ENCODE results near the gene ACTN3.
"Not testable (repeated sequence)": the region's sequence is repeated elsewhere in the genome, so short reads cannot be mapped to it uniquely, and the experiment has no call there.

The ACTN3 gene

DNA sequence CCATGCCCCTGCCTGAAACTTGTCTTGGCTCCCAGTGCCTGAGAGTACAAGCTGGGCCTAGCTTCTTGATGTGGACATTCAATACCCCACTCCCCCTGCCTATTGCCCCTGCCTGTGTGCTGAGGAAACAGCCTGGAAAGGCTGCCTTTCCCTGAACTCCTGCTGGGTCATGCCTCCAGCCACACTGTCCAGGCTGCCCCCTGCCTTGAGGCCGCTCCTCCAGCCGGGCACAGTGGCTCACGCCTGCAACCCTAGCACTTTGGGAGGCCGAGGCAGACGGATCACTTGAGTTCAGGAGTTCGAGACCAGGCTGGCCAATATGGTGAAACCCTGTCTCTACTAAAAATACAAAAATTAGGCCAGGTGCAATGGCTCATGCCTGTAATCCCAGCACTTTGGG lies 56.4 kb downstream of the ACTN3 start:
- Mint-ChIP-seq H3K4me3 (no peak overlapping the region), H3K36me3 (ENCODE audit: insufficient read depth) (peaks cover 10% of the 10 kb centered on the region), H3K27ac (no peak overlapping the region), H3K4me1 (ENCODE audit: low read depth in 2 of 2) (peaks cover 0 to 2% of the 10 kb centered on the region in 2 donors), H3K27me3 (no peaks in the 10 kb centered on the region), H3K9me3 (no peaks in the 10 kb centered on the region)
- DNase-seq, result no peak
- ATAC-seq (replicated peaks), result no peak

DNA sequence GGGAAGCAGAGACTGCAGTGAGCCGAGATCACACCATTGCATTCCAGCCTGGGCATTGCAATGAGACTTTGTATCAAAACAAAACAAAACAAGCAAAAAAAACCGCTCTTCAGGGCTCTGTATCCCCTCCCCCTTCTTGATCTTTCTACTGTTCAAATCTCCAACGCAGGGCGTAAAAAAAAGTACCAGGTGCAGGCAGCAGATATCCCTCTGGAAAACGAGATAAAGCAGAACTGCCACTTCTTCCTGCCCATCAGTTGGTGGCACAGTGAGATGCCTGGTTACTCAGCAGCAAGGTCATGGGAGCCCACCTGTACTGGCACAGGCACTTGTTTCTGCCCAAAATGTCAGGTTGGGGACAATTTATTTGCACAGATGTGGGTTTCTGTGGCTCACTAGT lies 57.5 kb downstream of the ACTN3 start:
- no peak for DNase-seq
- ATAC-seq (replicated peaks), result no peak
- H3K27me3 Mint-ChIP-seq, result no peaks in the 10 kb centered on the region
- H3K4me1 Mint-ChIP-seq (ENCODE audit: low read depth in 2 of 2), result peaks cover 0 to 2% of the 10 kb centered on the region in 2 donors
- peaks cover 10% of the 10 kb centered on the region for H3K36me3 Mint-ChIP-seq (ENCODE audit: insufficient read depth)
- no peak overlapping the region for H3K4me3 Mint-ChIP-seq
- no peaks in the 10 kb centered on the region for H3K9me3 Mint-ChIP-seq
- peak overlapping the region in 1 of 2 donors; percentile 24 for H3K27ac Mint-ChIP-seq

DNA sequence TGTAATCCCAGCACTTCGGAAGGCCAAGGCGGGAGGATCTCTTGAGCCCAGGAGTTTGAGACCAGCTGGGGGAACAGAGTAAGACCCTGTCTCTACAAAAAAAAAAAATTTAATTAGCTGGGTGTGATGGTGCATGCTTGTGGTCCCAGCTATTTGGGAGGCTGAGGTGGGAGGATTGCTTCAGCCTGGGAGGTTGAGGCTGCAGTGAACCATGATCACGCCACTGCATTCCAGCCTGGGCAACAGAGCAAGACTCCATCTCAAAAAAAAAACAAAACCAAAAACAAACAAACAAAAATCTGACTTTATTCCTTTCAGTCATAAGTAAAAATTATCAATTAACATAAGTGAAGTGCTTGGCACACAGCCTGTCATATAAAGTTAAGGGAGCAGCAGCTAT lies 59.9 kb downstream of the ACTN3 start:
- not testable (repeated sequence) for DNase-seq; H3K27ac Mint-ChIP-seq; H3K27me3 Mint-ChIP-seq; H3K9me3 Mint-ChIP-seq; H3K4me1 Mint-ChIP-seq (ENCODE audit: low read depth in 2 of 2); ATAC-seq (replicated peaks); H3K4me3 Mint-ChIP-seq; H3K36me3 Mint-ChIP-seq (ENCODE audit: insufficient read depth)

DNA sequence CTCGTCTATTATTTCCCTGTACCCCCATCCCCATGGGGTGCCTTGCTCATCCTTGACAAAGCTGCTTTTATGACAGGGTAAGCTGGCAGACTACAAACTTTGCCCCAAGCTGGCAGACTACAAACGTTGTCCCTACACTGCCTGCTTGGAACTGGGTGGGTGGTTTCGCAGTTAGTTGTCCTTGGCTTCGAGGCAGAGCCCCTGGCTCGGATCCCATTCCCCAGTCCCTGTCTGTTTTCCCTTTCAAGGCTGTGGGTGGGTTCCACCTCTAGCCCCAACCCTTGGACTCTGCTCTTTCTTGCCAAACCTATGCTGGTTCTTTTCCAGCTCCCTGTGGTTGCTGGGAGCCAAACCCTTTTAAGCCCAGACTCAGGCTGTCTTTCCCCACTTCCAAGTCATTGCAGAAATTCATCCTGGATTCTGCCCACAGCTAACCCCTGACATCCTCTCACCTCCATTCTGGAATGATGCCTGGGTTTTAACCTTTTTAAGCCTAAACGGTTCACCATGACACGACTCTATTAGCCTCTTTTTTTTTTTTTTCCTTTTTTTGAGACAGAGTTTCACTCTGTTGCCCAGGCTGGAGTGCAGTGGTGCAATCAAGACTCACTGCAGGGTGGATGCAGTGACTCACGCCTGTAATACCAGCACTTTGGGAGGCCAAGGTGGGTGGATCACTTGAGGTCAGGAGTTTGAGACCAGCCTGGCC lies 60.6 kb downstream of the ACTN3 start:
- Mint-ChIP-seq H3K4me3 (no peak overlapping the region), H3K4me1 (ENCODE audit: low read depth in 2 of 2) (peaks cover 2 to 5% of the 10 kb centered on the region in 2 donors), H3K27me3 (no peaks in the 10 kb centered on the region), H3K9me3 (no peaks in the 10 kb centered on the region), H3K27ac (no peak overlapping the region), H3K36me3 (ENCODE audit: insufficient read depth) (peaks cover 7% of the 10 kb centered on the region)
- no peak for ATAC-seq (replicated peaks)
- DNase-seq, result no peak

DNA sequence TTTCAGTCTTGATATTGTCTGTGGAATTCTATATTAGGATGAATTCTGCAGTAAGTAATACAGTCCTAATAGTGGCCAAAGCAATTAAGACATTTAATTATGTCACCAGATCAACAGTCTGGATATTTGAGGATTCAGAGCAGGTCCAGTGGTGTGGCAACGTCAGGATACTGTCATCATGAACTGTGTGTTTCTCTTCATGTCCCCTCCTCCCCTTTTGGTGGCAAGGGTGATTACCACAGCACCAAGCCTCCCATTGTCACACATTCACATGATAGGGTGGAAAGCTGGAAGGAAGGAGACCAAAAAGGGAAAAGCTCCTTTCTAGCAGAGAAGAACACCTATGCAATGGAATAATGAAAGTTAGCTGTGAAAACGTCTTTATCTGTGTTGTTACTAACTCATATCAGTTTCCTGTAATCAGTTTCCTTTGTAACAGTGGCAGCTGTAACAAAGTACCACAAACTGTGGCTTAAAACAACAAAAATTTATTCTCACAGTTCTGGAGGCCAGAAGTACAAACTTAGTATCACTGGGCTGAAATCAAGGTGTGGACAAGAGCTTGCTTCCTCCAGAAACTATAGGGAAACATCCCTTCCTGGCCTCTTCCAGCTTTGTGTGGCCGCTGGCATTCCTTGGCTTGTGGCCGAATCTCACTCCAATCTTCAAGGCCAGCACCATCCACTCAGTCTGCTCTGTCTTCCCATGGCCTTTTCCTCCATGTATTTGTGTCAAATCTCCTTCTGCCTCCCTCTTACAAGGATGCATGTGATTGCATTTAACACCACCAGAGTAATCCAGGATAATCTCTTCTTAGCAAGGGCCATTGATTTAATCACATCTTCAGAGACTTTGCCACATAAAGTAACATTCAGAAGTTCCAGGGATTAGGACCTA lies 63.3 kb downstream of the ACTN3 start:
- Mint-ChIP-seq H3K9me3 (no peaks in the 10 kb centered on the region), H3K36me3 (ENCODE audit: insufficient read depth) (peaks cover 5% of the 10 kb centered on the region), H3K4me1 (ENCODE audit: low read depth in 2 of 2) (peaks cover 2 to 5% of the 10 kb centered on the region in 2 donors), H3K4me3 (no peak overlapping the region), H3K27ac (peak overlapping the region; percentile 44), H3K27me3 (no peaks in the 10 kb centered on the region)
- ATAC-seq (replicated peaks) (peak; percentile 36), DNase-seq (no peak)

DNA sequence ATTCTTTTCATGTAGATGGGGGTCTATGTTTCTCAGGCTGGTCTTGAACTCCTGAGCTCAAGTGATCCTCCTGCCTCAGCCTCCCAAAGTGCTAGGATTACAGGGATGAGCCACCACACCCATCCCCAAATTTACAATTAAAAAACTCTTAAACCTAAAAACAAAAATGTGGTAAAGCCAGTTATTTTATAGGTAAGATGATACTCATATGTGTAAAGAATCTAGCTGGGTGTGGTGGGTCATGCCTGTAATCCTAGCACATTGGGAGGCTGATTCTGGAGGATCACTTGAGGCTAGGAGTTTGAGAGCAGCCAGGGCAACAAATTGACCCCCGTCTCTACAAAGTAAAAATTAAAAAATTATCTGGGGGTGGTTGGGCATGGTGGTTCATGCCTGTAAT lies 65.8 kb downstream of the ACTN3 start:
- Mint-ChIP-seq H3K4me1 (ENCODE audit: low read depth in 2 of 2) (peaks cover 17 to 25% of the 10 kb centered on the region in 2 donors), H3K9me3 (no peaks in the 10 kb centered on the region), H3K36me3 (ENCODE audit: insufficient read depth) (peaks cover 14% of the 10 kb centered on the region), H3K4me3 (no peak overlapping the region), H3K27ac (no peak overlapping the region), H3K27me3 (no peaks in the 10 kb centered on the region)
- no peak for ATAC-seq (replicated peaks)
- DNase-seq, result no peak
